A172 (cell line): ENCODE results near the gene CCDC192. TPM values are rescaled to one million over a fixed set of nuclear protein-coding genes. Genes with fewer than 3 reads are reported as not detected.
"Not testable (repeated sequence)": the region's sequence is repeated elsewhere in the genome, so short reads cannot be mapped to it uniquely, and the experiment has no call there.

ENCODE experiments used
- DNase-seq: peaks from one replicate; pipeline ENCODE4 v3.0.0-alpha.2; 2015; ENCODE audit warnings: low spot score
- total RNA-seq: library from RNA; depleted of rRNA; stranded (reverse); fragments of >200 nt; shearing (Covaris generic); gene quantifications from 2 replicates; pipeline ENCODE4 v1.2.3, GENCODE V29; 2014; rRNA removed

CCDC192 gene
- total RNA-seq: not detected in 2 replicates

GRCh38 chr5:127702926-127703561, at the start of gene CCDC192:
Gene CCDC192, plus strand, starts transcription at chr5:127703391. Its CDS starts 55 bp downstream, at chr5:127703446.
- DNase-seq: no peak

GRCh38 chr5:127656825-127657224, 46.4 kb upstream of the CCDC192 start:
- DNase-seq: no peak

GRCh38 chr5:127660047-127660733, 43.0 kb upstream of the CCDC192 start:
- DNase-seq: no peak

- DNase-seq: no peak
These were observed 39.1 kb upstream of the CCDC192 start for GRCh38 chr5:127664093-127664492.

- no peak for DNase-seq
These were observed 37.5 kb upstream of the CCDC192 start for GRCh38 chr5:127665641-127666040.

- no peak for DNase-seq
These were observed 37.0 kb upstream of the CCDC192 start for GRCh38 chr5:127666043-127666716.

GRCh38 chr5:127667926-127668325, 35.3 kb upstream of the CCDC192 start:
- DNase-seq: no peak

GRCh38 chr5:127671218-127671617, 32.0 kb upstream of the CCDC192 start:
- DNase-seq: peak; percentile 8

- DNase-seq: peak; percentile 3
These were observed 29.9 kb upstream of the CCDC192 start for GRCh38 chr5:127673117-127673800.

GRCh38 chr5:127676951-127677350, 26.2 kb upstream of the CCDC192 start:
- not testable (repeated sequence) for DNase-seq

- DNase-seq: not testable (repeated sequence)
These were observed 23.4 kb upstream of the CCDC192 start for GRCh38 chr5:127679691-127680330.

GRCh38 chr5:127680595-127680994, 22.6 kb upstream of the CCDC192 start:
- DNase-seq: no peak

GRCh38 chr5:127683008-127683407, 20.2 kb upstream of the CCDC192 start:
- DNase-seq: no peak

GRCh38 chr5:127684726-127685467, 18.3 kb upstream of the CCDC192 start:
- no peak for DNase-seq

- no peak for DNase-seq
These were observed 17.5 kb upstream of the CCDC192 start for GRCh38 chr5:127685662-127686061.

- no peak for DNase-seq
These were observed 16.8 kb upstream of the CCDC192 start for GRCh38 chr5:127686424-127686823.

GRCh38 chr5:127694518-127695171, 8.5 kb upstream of the CCDC192 start:
- DNase-seq: no peak

- no peak for DNase-seq
These were observed 7.8 kb upstream of the CCDC192 start for GRCh38 chr5:127695346-127695745.

- DNase-seq: peak; percentile 63
These were observed 6.5 kb upstream of the CCDC192 start for GRCh38 chr5:127696683-127697082.

- DNase-seq: peak; percentile 86
These were observed 5.1 kb upstream of the CCDC192 start for GRCh38 chr5:127697894-127698600.
